ENCODE data around the gene ACIN1.

The ACIN1 gene

GRCh38 chr14:23105348-23105824 is 10.4 kb upstream of the ACIN1 start:
- no peak for DNase-seq (ENCODE audit: low read depth in 4 of 4, low spot score in 1 of 4)

- DNase-seq (ENCODE audit: low read depth in 4 of 4, low spot score in 1 of 4): no peak
These were observed 9.8 kb upstream of the ACIN1 start, which contains the start of gene CIROP for GRCh38 chr14:23104591-23105347. TSS of gene CIROP (minus strand) at chr14:23104989. CDS start at chr14:23104920, 69 bp downstream.

GRCh38 chr14:23104070-23104590 is 9.2 kb upstream of the ACIN1 start:
- no peak for DNase-seq (ENCODE audit: low read depth in 4 of 4, low spot score in 1 of 4)

- DNase-seq (ENCODE audit: low read depth in 4 of 4, low spot score in 1 of 4): no peak
These were observed 8.6 kb upstream of the ACIN1 start for GRCh38 chr14:23103581-23103980.

- no peak for DNase-seq (ENCODE audit: low read depth in 4 of 4, low spot score in 1 of 4)
These were observed 7.9 kb upstream of the ACIN1 start for GRCh38 chr14:23102801-23103200.

- DNase-seq (ENCODE audit: low read depth in 4 of 4, low spot score in 1 of 4): no peak
These were observed 7.2 kb upstream of the ACIN1 start for GRCh38 chr14:23101986-23102625.

GRCh38 chr14:23101213-23101970 is 6.5 kb upstream of the ACIN1 start:
- no peak for DNase-seq (ENCODE audit: low read depth in 4 of 4, low spot score in 1 of 4)

GRCh38 chr14:23099212-23099861 is 4.4 kb upstream of the ACIN1 start:
- DNase-seq (ENCODE audit: low read depth in 4 of 4, low spot score in 1 of 4): no peak

GRCh38 chr14:23097786-23098185 is 2.9 kb upstream of the ACIN1 start:
- no peak for DNase-seq (ENCODE audit: low read depth in 4 of 4, low spot score in 1 of 4)

- peak in 2 of 4 experiments; percentile 99 for DNase-seq (ENCODE audit: low read depth in 4 of 4, low spot score in 1 of 4)
These were observed 516 bp upstream of the ACIN1 start, which contains the start of gene C14orf119 for GRCh38 chr14:23095196-23096108. TSS of gene C14orf119 (plus strand) at chr14:23095505. CDS start at chr14:23097659, 2,154 bp downstream.

GRCh38 chr14:23093991-23094665 is 808 bp downstream of the ACIN1 start:
- no peak for DNase-seq (ENCODE audit: low read depth in 4 of 4, low spot score in 1 of 4)

GRCh38 chr14:23093526-23093925 is 1.4 kb downstream of the ACIN1 start:
- DNase-seq (ENCODE audit: low read depth in 4 of 4, low spot score in 1 of 4): no peak

GRCh38 chr14:23093104-23093503 is 1.8 kb downstream of the ACIN1 start:
- DNase-seq (ENCODE audit: low read depth in 4 of 4, low spot score in 1 of 4): no peak

- no peak for DNase-seq (ENCODE audit: low read depth in 4 of 4, low spot score in 1 of 4)
These were observed 3.4 kb downstream of the ACIN1 start for GRCh38 chr14:23091294-23092225.

- no peak for DNase-seq (ENCODE audit: low read depth in 4 of 4, low spot score in 1 of 4)
These were observed 4.7 kb downstream of the ACIN1 start for GRCh38 chr14:23090254-23090636.

- DNase-seq (ENCODE audit: low read depth in 4 of 4, low spot score in 1 of 4): no peak
These were observed 5.3 kb downstream of the ACIN1 start for GRCh38 chr14:23089498-23090253.

- DNase-seq (ENCODE audit: low read depth in 4 of 4, low spot score in 1 of 4): no peak
These were observed 8.4 kb downstream of the ACIN1 start for GRCh38 chr14:23086565-23086964.

All from stimulated activated CD4-positive, alpha-beta T cell treated with anti-CD3 and anti-CD28 coated beads, Interleukin-1b, Interleukin-23, amount 100 ng/mL, for 24 hours (primary cell).